ENCODE data around the gene LRRFIP1.

DNA sequence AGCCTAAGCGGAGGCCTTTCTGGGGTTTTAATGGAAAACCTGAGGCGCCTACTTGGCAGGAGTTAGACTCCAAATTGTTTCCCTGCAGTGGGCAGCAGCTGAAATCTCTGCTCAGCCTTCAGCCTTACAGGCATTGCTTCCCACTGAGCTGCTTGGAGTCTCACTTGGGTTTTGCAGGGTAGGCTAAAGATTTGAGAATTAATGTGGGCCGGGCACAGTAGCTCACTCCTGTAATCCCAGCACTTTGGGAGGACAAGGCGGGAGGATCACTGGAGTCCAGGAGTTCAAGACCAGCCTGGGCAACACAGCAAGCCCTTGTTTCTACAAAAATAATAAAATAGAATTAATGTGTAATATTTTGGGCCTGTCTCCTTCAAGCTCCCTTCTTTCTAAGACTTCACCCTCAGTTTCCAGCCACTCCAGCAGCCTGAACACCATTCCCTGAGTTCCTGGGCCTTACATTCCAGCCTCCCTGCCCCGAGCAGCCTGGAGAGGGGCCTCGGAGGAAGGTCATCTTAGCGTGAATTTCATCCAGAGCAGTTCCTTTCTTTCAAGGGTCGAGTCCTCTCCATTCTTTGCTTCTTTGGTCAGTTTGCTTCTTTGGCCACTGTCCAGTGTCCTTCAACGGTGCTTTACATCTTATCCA lies 27.8 kb upstream of the LRRFIP1 start:
- TF ChIP-seq, protein P1, sequence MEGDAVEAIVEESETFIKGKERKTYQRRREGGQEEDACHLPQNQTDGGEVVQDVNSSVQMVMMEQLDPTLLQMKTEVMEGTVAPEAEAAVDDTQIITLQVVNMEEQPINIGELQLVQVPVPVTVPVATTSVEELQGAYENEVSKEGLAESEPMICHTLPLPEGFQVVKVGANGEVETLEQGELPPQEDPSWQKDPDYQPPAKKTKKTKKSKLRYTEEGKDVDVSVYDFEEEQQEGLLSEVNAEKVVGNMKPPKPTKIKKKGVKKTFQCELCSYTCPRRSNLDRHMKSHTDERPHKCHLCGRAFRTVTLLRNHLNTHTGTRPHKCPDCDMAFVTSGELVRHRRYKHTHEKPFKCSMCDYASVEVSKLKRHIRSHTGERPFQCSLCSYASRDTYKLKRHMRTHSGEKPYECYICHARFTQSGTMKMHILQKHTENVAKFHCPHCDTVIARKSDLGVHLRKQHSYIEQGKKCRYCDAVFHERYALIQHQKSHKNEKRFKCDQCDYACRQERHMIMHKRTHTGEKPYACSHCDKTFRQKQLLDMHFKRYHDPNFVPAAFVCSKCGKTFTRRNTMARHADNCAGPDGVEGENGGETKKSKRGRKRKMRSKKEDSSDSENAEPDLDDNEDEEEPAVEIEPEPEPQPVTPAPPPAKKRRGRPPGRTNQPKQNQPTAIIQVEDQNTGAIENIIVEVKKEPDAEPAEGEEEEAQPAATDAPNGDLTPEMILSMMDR (IDR thresholded peaks at IDR 0.05; ENCODE audit: poor library complexity, severe bottlenecking): no peak
- TF ChIP-seq, protein P2, sequence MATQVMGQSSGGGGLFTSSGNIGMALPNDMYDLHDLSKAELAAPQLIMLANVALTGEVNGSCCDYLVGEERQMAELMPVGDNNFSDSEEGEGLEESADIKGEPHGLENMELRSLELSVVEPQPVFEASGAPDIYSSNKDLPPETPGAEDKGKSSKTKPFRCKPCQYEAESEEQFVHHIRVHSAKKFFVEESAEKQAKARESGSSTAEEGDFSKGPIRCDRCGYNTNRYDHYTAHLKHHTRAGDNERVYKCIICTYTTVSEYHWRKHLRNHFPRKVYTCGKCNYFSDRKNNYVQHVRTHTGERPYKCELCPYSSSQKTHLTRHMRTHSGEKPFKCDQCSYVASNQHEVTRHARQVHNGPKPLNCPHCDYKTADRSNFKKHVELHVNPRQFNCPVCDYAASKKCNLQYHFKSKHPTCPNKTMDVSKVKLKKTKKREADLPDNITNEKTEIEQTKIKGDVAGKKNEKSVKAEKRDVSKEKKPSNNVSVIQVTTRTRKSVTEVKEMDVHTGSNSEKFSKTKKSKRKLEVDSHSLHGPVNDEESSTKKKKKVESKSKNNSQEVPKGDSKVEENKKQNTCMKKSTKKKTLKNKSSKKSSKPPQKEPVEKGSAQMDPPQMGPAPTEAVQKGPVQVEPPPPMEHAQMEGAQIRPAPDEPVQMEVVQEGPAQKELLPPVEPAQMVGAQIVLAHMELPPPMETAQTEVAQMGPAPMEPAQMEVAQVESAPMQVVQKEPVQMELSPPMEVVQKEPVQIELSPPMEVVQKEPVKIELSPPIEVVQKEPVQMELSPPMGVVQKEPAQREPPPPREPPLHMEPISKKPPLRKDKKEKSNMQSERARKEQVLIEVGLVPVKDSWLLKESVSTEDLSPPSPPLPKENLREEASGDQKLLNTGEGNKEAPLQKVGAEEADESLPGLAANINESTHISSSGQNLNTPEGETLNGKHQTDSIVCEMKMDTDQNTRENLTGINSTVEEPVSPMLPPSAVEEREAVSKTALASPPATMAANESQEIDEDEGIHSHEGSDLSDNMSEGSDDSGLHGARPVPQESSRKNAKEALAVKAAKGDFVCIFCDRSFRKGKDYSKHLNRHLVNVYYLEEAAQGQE (IDR thresholded peaks at IDR 0.05; ENCODE audit: borderline replicate concordance): no peak
- TF ChIP-seq MXI1 (conservative IDR thresholded peaks at IDR 0.05; ENCODE audit: poor library complexity, severe bottlenecking): no peak
